HFFc6 (cell line): Measurements from ENCODE around the gene RAMP2. TPM values are rescaled to one million over a fixed set of nuclear protein-coding genes. Genes with fewer than 3 reads are reported as not detected.

Experiments
- DNase-seq: peaks from one replicate; pipeline ENCODE4 v3.0.0-alpha.2; 2018
- H3K27ac Mint-ChIP-seq: 2 replicates; pipeline ENCODE4 v1.8.0; 2020; ENCODE audit warnings: mild to moderate bottlenecking, mixed read lengths
- H3K27me3 Mint-ChIP-seq: 2 replicates; pipeline ENCODE4 v1.8.0; 2021; ENCODE audit warnings: mild to moderate bottlenecking, moderate library complexity, mixed read lengths; ENCODE audit not compliant: insufficient read depth
- H3K36me3 Mint-ChIP-seq: 2 replicates; pipeline ENCODE4 v1.8.0; 2021; ENCODE audit warnings: low read depth, mixed read lengths
- H3K4me1 Mint-ChIP-seq: 2 replicates; pipeline ENCODE4 v1.8.0; 2020; ENCODE audit warnings: low read depth, mixed read lengths
- H3K4me3 Mint-ChIP-seq: 2 replicates; pipeline ENCODE4 v1.8.0; 2020; ENCODE audit warnings: mild to moderate bottlenecking, moderate library complexity, mixed read lengths
- H3K9me3 Mint-ChIP-seq: 2 replicates; pipeline ENCODE4 v1.8.0; 2020; ENCODE audit warnings: mild to moderate bottlenecking, mixed read lengths
- total RNA-seq, 6 experiments: library from RNA; stranded (reverse); fragmentation: NEBNext Ultra II Directional; extraction: Animal tissue kit (Norgen Biotek cat#: 25700); gene quantifications; 2 replicates in 1 of 6; 3 replicates in 5 of 6; pipeline ENCODE4 v1.2.3, GENCODE V29; 2021
- TF ChIP-seq, protein P1 (sequence below): fragments of 200-600 bp; sonication (generic); IDR thresholded peaks from 2 replicates; pipeline ENCODE4 v1.5.0; 2021; ENCODE audit warnings: antibody characterized with exemption, mild to moderate bottlenecking

The RAMP2 gene
- total RNA-seq, 6 experiments from 2014 or later = 0.40 to 1.3 (median 0.80) TPM

DNA sequence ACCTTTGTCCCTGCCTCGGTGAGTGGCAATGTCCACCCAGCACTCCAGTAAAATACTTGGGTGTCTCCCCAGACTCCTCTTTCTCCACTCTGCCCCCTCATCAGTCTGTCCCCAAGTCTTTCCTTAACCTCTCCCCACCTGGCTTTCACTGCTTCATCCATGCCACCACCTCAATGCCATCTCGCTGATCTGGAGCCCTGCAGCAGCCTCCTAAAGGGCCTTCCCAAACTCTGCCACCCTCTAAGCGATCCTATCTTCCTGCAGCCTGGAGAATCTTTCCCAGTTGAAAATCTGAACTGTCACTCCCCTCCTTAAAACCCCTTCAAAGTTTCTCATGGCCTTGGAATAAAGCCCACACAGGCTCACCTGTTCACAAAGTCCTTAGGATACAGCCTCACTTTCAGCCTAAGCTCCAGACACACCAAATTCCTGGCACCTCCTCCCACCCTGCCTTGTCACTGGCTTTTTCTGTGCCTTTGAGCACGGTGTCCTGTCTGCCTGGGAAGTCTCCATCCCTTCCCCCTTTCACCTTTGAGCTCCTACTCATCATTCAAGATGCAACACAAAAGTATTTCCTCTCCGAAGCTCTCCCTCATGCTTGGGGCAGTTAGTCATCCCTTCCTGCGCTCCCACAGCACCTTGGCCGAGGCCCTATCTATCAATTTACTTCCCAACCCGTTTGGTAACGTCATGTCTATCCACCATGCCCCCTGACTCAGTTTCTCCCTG lies 22.2 kb downstream of the RAMP2 start:
- H3K27ac Mint-ChIP-seq = peak overlapping the region; percentile 86
- peaks cover 44% of the 10 kb centered on the region for H3K4me1 Mint-ChIP-seq
- H3K9me3 Mint-ChIP-seq = no peaks in the 10 kb centered on the region
- peak; percentile 76 for DNase-seq
- TF ChIP-seq, protein P1, sequence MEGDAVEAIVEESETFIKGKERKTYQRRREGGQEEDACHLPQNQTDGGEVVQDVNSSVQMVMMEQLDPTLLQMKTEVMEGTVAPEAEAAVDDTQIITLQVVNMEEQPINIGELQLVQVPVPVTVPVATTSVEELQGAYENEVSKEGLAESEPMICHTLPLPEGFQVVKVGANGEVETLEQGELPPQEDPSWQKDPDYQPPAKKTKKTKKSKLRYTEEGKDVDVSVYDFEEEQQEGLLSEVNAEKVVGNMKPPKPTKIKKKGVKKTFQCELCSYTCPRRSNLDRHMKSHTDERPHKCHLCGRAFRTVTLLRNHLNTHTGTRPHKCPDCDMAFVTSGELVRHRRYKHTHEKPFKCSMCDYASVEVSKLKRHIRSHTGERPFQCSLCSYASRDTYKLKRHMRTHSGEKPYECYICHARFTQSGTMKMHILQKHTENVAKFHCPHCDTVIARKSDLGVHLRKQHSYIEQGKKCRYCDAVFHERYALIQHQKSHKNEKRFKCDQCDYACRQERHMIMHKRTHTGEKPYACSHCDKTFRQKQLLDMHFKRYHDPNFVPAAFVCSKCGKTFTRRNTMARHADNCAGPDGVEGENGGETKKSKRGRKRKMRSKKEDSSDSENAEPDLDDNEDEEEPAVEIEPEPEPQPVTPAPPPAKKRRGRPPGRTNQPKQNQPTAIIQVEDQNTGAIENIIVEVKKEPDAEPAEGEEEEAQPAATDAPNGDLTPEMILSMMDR = no peak
- peaks cover 42% of the 10 kb centered on the region for H3K36me3 Mint-ChIP-seq
- H3K27me3 Mint-ChIP-seq = no peaks in the 10 kb centered on the region; the same call in none of the 2 replicates
- peak overlapping the region; percentile 98 for H3K4me3 Mint-ChIP-seq

DNA sequence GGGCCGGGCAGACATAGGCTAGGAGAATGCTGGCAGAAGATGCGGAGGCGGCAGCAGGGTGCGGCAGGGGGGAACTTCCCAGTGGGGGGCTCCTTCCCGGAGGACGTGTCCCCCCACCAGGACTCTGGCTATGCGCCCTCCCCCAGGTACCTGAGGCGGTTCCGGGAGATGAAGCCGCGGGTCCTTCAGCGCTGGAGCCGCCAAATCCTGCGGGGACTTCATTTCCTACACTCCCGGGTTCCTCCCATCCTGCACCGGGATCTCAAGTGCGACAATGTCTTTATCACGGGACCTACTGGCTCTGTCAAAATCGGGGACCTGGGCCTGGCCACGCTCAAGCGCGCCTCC lies 22.7 kb downstream of the RAMP2 start:
- H3K9me3 Mint-ChIP-seq = no peaks in the 10 kb centered on the region
- no peaks in the 10 kb centered on the region; the same call in none of the 2 replicates for H3K27me3 Mint-ChIP-seq

DNA sequence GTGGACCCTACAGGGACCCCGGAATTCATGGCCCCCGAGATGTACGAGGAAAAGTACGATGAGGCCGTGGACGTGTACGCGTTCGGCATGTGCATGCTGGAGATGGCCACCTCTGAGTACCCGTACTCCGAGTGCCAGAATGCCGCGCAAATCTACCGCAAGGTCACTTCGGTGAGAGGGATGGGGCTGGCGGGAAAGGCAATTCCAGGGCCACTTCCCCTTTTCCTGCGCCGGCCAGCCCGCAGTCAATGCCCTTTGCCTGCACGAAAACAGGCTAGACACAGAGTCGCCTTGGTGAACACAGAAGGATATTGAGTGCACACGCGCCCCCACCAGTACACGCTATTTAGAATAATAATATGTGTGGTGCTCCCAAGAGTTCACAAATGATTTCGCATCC lies 23.4 kb downstream of the RAMP2 start:
- Mint-ChIP-seq H3K4me1 (peaks cover 40% of the 10 kb centered on the region), H3K27me3 (no peaks in the 10 kb centered on the region; the same call in none of the 2 replicates), H3K4me3 (no peak overlapping the region), H3K27ac (no peak overlapping the region), H3K36me3 (peaks cover 45% of the 10 kb centered on the region), H3K9me3 (no peaks in the 10 kb centered on the region)
- DNase-seq = no peak
- TF ChIP-seq, protein P1 = no peak

More for the DNA sequence above, 22.7 kb downstream of the RAMP2 start:
- TF ChIP-seq, protein P1 = no peak
- H3K36me3 Mint-ChIP-seq = peaks cover 44% of the 10 kb centered on the region
- peak overlapping the region; percentile 86 for H3K27ac Mint-ChIP-seq
- DNase-seq = no peak
- peak overlapping the region; percentile 98 for H3K4me3 Mint-ChIP-seq
- H3K4me1 Mint-ChIP-seq = peaks cover 44% of the 10 kb centered on the region

DNA sequence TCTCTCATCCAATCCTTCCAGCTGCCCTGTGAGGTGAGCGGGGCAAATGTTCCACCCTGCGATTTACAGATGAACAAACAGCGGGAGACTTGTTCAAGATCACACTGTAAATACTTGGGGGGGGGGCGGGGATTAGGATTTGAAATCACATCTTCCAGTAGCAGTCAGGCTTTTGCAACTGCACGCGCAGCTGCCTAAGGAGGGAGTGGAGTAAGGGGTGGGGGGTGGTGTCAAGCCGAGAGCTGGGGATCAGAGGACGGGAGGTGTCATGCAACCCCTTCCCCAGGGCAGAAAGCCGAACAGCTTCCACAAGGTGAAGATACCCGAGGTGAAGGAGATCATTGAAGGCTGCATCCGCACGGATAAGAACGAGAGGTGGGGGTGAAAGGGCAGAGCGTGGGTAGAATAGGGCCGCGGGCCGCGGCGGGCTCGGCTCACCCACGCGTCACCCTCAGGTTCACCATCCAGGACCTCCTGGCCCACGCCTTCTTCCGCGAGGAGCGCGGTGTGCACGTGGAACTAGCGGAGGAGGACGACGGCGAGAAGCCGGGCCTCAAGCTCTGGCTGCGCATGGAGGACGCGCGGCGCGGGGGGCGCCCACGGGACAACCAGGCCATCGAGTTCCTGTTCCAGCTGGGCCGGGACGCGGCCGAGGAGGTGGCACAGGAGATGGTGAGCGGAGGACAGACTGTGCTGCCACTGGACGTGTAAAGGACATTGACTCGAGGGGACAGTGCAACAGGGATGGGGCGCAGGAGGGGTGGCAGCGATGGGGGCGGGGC lies 24.0 kb downstream of the RAMP2 start:
- H3K27me3 Mint-ChIP-seq = no peaks in the 10 kb centered on the region; the same call in 1 of the 2 replicates
- no peak for DNase-seq

DNA sequence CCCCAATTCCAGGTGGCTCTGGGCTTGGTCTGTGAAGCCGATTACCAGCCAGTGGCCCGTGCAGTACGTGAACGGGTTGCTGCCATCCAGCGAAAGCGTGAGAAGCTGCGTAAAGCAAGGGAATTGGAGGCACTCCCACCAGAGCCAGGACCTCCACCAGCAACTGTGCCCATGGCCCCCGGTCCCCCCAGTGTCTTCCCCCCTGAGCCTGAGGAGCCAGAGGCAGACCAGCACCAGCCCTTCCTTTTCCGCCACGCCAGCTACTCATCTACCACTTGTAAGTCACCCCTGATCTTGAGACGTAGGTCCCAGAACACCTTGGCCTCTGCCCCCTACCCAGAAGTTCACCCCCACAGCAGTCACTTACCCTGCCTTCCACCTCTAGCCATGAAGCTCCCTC lies 26.2 kb downstream of the RAMP2 start:
- no peaks in the 10 kb centered on the region for H3K9me3 Mint-ChIP-seq
- TF ChIP-seq, protein P1 = no peak
- DNase-seq = no peak
- H3K4me1 Mint-ChIP-seq = peaks cover 26% of the 10 kb centered on the region
- no peak overlapping the region for H3K27ac Mint-ChIP-seq
- H3K36me3 Mint-ChIP-seq = peaks cover 59% of the 10 kb centered on the region
- H3K4me3 Mint-ChIP-seq = no peak overlapping the region
- H3K27me3 Mint-ChIP-seq = no peaks in the 10 kb centered on the region; the same call in 1 of the 2 replicates

More for the DNA sequence above, 24.0 kb downstream of the RAMP2 start:
- H3K9me3 Mint-ChIP-seq = no peaks in the 10 kb centered on the region
- no peak overlapping the region for H3K4me3 Mint-ChIP-seq
- peaks cover 47% of the 10 kb centered on the region for H3K36me3 Mint-ChIP-seq
- no peak overlapping the region for H3K27ac Mint-ChIP-seq
- H3K4me1 Mint-ChIP-seq = peaks cover 34% of the 10 kb centered on the region
- TF ChIP-seq, protein P1 = no peak
